Measurements from ENCODE around the gene KCTD11. TPM values are rescaled to one million over a fixed set of nuclear protein-coding genes. Genes with fewer than 3 reads are reported as not detected.

Gene KCTD11
- total RNA-seq, 1 donor, result 6.9 TPM

GRCh38 chr17:7380321-7380720 lies 28.4 kb downstream of the KCTD11 start:
- no peak for TF ChIP-seq CTCF (IDR thresholded peaks at IDR 0.05; ENCODE audit: insufficient read depth, low read length)
- no peak overlapping the region for H3K4me3 ChIP-seq (ENCODE audit: low read depth, low read length)
- peak; percentile 74 for DNase-seq (ENCODE audit: low read depth)

- TF ChIP-seq CTCF (IDR thresholded peaks at IDR 0.05; ENCODE audit: insufficient read depth, low read length), result no peak
- H3K4me3 ChIP-seq (ENCODE audit: low read depth, low read length), result peak within 1 kb of the TSS; percentile 25
These were observed 29.1 kb downstream of the KCTD11 start, which contains the start of gene TNK1 for GRCh38 chr17:7380855-7381683. Gene TNK1, plus strand, starts transcription at chr17:7381089. Its CDS starts 1,838 bp downstream, at chr17:7382927.

GRCh38 chr17:7382901-7383300 lies 30.9 kb downstream of the KCTD11 start:
- no peak for TF ChIP-seq CTCF (IDR thresholded peaks at IDR 0.05; ENCODE audit: insufficient read depth, low read length)
- H3K4me3 ChIP-seq (ENCODE audit: low read depth, low read length), result no peak overlapping the region
- no peak for DNase-seq (ENCODE audit: low read depth)

More at GRCh38 chr17:7380855-7381683, 29.1 kb downstream of the KCTD11 start, which contains the start of gene TNK1:
- DNase-seq (ENCODE audit: low read depth), result no peak

GRCh38 chr17:7383371-7383741 lies 31.4 kb downstream of the KCTD11 start:
- TF ChIP-seq CTCF (IDR thresholded peaks at IDR 0.05; ENCODE audit: insufficient read depth, low read length), result no peak
- no peak overlapping the region for H3K4me3 ChIP-seq (ENCODE audit: low read depth, low read length)
- no peak for DNase-seq (ENCODE audit: low read depth)

GRCh38 chr17:7383742-7384488 lies 32.0 kb downstream of the KCTD11 start:
- no peak for TF ChIP-seq CTCF (IDR thresholded peaks at IDR 0.05; ENCODE audit: insufficient read depth, low read length)
- peak overlapping the region; percentile 52 for H3K4me3 ChIP-seq (ENCODE audit: low read depth, low read length)
- DNase-seq (ENCODE audit: low read depth), result no peak

- TF ChIP-seq CTCF (IDR thresholded peaks at IDR 0.05; ENCODE audit: insufficient read depth, low read length), result no peak
- DNase-seq (ENCODE audit: low read depth), result no peak
- H3K4me3 ChIP-seq (ENCODE audit: low read depth, low read length), result no peak overlapping the region
These were observed 32.6 kb downstream of the KCTD11 start for GRCh38 chr17:7384489-7385081.
